NCI-H2196 treated with DMSO at 0.1 percent for 48 hours (cell line): ENCODE data around the gene VGF.
"Not testable (repeated sequence)": the region's sequence is repeated elsewhere in the genome, so short reads cannot be mapped to it uniquely, and the experiment has no call there.

Experiments used
- DNase-seq: peaks from one replicate; lab custom pipeline; 2025; ENCODE audit not compliant: unreplicated experiment; lab: John Stamatoyannopoulos, UW

Gene VGF

GRCh38 chr7:101120315-101120714 is 45.1 kb downstream of the VGF start:
- no peak for DNase-seq

DNA sequence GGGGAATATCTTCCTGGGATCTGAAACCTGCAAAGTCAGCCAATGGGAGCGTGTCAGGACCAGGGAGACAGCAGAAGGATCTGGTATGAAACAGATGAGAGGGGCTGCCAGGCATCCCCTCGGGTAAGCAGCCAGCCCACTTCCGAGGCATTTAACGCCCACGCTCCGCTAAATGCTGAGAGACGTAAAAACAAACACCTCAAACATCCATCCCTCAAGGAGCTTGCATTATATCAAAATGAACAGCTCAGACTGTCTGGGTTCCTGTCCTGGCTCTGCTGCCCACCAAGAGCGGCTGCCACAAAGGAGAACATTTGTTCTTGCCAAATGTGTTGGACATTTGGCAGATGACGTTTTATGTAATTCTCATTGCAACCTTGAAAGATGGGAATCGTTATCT is 45.5 kb downstream of the VGF start:
- DNase-seq = no peak

DNA sequence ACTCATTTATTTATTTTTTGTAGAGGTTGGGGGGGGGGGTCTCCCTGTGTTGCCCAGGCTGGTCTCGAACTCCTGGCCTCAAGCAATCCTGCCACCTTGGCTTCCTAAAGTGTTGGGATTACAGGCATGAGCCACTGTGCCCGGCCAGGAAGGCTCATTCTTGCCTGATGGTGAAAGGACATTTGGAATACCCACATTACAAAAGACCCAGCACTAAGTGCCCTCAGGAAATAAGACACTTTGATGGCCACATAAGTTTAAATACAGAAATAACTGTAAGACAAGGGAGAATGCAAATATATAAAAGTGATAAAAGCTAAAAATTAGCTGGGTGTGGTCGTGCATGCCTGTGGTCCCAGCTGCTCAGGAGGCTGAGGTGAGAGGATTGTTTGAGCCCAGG is 46.5 kb downstream of the VGF start:
- no peak for DNase-seq

- DNase-seq = no peak
These were observed 48.5 kb downstream of the VGF start for GRCh38 chr7:101116898-101117297.

DNA sequence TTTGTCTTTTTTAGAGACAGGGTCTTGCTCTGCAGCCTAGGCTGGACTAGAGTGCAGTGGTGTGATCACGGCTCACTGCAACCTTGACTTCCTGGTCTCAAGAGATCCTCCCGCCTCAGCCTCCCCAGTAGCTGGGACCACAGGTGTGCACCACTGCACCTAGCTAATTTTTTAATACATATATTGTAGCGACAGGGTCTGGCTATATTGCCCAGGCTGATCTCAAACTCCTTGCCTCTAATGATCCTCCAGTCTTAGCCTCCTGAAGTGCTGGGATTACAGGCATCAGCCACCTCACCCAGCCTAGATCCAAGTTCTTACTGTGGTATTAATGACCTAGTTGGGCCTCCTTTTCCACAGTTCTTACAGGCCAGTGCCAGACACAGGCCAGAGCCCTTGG is 50.2 kb downstream of the VGF start:
- no peak for DNase-seq

GRCh38 chr7:101114492-101114891 is 50.9 kb downstream of the VGF start:
- no peak for DNase-seq

- DNase-seq = no peak
These were observed 51.5 kb downstream of the VGF start for GRCh38 chr7:101113836-101114235.

GRCh38 chr7:101113140-101113539 is 52.2 kb downstream of the VGF start:
- DNase-seq = not testable (repeated sequence)
